DOHH2 (cell line): Measurements from ENCODE around the gene P2RX3.

Experiments
- H3F3A ChIP-seq: fragments of 200-600 bp; sonication (generic), shearing (Covaris generic); 2 replicates; pipeline ENCODE4 v1.6.0; 2016; ENCODE audit warnings: antibody characterized with exemption, mild to moderate bottlenecking; ENCODE audit not compliant: control insufficient read depth, insufficient read depth
- H3K27ac ChIP-seq: fragments of 200-600 bp; sonication (generic); 2 replicates; pipeline ENCODE4 v1.5.1; 2014; ENCODE audit warnings: low read depth, mild to moderate bottlenecking, low read length, moderate library complexity
- H3K27me3 ChIP-seq: fragments of 200-600 bp; sonication (generic); 2 replicates; pipeline ENCODE4 v1.6.1; 2014; ENCODE audit warnings: mild to moderate bottlenecking, low read length, mixed read lengths; ENCODE audit not compliant: control insufficient read depth
- H3K36me3 ChIP-seq: fragments of 200-600 bp; sonication (generic); 2 replicates; pipeline ENCODE4 v1.6.1; 2014; ENCODE audit warnings: mild to moderate bottlenecking, low read length, moderate library complexity, mixed read lengths; ENCODE audit not compliant: control insufficient read depth
- H3K4me1 ChIP-seq: fragments of 200-600 bp; sonication (generic); 2 replicates; pipeline ENCODE4 v1.6.1; 2014; ENCODE audit warnings: mild to moderate bottlenecking, low read length, mixed read lengths; ENCODE audit not compliant: control insufficient read depth
- H3K4me2 ChIP-seq: fragments of 200-600 bp; sonication (generic); 2 replicates; pipeline ENCODE4 v1.6.0; 2014; ENCODE audit warnings: mild to moderate bottlenecking, low read length, moderate library complexity
- H3K4me3 ChIP-seq: fragments of 200-600 bp; sonication (generic); 2 replicates; pipeline ENCODE4 v1.5.1; 2014; ENCODE audit warnings: mild to moderate bottlenecking, low read length, mixed read lengths
- H3K79me2 ChIP-seq: fragments of 200-600 bp; sonication (generic); 2 replicates; pipeline ENCODE4 v1.6.1; 2014; ENCODE audit warnings: mild to moderate bottlenecking, low read length, mixed read lengths; ENCODE audit not compliant: control insufficient read depth
- H3K9me2 ChIP-seq: fragments of 200-600 bp; sonication (generic); replicated peaks from 2 replicates; pipeline ENCODE4 v1.6.1; 2014; ENCODE audit warnings: mild to moderate bottlenecking, low read length, mixed read lengths; ENCODE audit not compliant: control insufficient read depth
- H3K9me3 ChIP-seq: fragments of 200-600 bp; sonication (generic); 2 replicates; pipeline ENCODE4 v1.6.1; 2014; ENCODE audit warnings: antibody characterized with exemption, low read length, mixed read lengths; ENCODE audit not compliant: control insufficient read depth, insufficient read depth
- H4K20me1 ChIP-seq: fragments of 200-600 bp; sonication (generic); 2 replicates; pipeline ENCODE4 v1.6.0; 2014; ENCODE audit warnings: low read depth, mild to moderate bottlenecking, antibody characterized with exemption, low read length, moderate library complexity; ENCODE audit not compliant: control insufficient read depth, insufficient read depth
- EZH2phosphoT487 ChIP-seq: fragments of 200-600 bp; sonication (generic); IDR thresholded peaks from 2 replicates; pipeline ENCODE4 v1.6.1; 2017; ENCODE audit warnings: borderline replicate concordance, mild to moderate bottlenecking, antibody characterized with exemption, low read length, moderate library complexity, mixed read lengths
- TF ChIP-seq, protein P1 (sequence below): fragments of 200-600 bp; sonication (generic); IDR thresholded peaks from one replicate; pipeline ENCODE4 v1.5.1; 2014; ENCODE audit warnings: antibody characterized with exemption, mild to moderate bottlenecking, low read depth, low read length; ENCODE audit not compliant: poor library complexity, severe bottlenecking

The P2RX3 gene

DNA sequence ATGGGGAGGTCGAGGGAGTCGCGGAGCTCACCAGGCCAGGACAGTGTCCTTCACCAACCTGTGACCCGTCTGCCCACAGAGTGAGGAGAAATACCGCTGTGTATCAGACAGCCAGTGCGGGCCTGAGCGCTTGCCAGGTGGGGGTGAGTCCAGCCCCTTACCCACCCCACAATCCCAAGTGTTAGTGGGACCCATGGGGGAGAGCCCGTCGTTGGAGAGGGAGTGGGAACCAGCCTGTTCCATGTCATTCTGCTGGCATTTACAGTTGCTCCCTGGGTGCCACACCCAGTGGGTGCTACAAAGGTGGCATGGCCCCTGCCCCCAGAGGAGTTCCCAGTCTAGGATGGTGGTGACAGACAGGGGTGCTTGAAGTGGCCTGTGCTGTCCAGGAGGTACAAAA is 9.2 kb downstream of the P2RX3 start:
- 0 out of 2 replicates have a peak, but pooled peaks cover 2% of the 10 kb centered on the region for H3K27me3 ChIP-seq
- no peak overlapping the region for H3K4me2 ChIP-seq
- H3K9me2 ChIP-seq = no peaks in the 10 kb centered on the region
- no peak for TF ChIP-seq EZH2phosphoT487
- TF ChIP-seq, protein P1, sequence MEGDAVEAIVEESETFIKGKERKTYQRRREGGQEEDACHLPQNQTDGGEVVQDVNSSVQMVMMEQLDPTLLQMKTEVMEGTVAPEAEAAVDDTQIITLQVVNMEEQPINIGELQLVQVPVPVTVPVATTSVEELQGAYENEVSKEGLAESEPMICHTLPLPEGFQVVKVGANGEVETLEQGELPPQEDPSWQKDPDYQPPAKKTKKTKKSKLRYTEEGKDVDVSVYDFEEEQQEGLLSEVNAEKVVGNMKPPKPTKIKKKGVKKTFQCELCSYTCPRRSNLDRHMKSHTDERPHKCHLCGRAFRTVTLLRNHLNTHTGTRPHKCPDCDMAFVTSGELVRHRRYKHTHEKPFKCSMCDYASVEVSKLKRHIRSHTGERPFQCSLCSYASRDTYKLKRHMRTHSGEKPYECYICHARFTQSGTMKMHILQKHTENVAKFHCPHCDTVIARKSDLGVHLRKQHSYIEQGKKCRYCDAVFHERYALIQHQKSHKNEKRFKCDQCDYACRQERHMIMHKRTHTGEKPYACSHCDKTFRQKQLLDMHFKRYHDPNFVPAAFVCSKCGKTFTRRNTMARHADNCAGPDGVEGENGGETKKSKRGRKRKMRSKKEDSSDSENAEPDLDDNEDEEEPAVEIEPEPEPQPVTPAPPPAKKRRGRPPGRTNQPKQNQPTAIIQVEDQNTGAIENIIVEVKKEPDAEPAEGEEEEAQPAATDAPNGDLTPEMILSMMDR = no peak
- no peaks in the 10 kb centered on the region for H4K20me1 ChIP-seq
- no peaks in the 10 kb centered on the region for H3K79me2 ChIP-seq
- no peaks in the 10 kb centered on the region for H3K9me3 ChIP-seq
- no peaks in the 10 kb centered on the region for H3F3A ChIP-seq
- H3K36me3 ChIP-seq = no peaks in the 10 kb centered on the region
- H3K4me1 ChIP-seq = peaks cover 6% of the 10 kb centered on the region; the same call in 1 of the 2 replicates
- no peak overlapping the region for H3K4me3 ChIP-seq
- H3K27ac ChIP-seq = no peak overlapping the region

DNA sequence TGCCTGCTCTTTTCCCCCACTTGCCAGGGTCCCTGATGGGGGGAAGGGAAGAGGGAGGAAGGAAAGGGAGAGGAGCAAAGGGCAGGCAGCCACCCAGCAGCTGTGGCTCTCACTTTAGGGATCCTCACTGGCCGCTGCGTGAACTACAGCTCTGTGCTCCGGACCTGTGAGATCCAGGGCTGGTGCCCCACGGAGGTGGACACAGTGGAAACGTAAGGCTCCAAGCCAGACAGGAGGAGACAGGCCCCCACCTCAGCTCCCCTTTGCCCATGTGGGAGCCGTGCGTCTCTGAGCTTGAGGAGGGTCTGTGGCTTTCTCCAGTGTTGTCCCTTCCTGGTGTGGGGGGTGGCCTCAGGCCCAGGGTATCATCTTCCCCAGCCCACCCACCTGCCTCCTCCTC is 9.9 kb downstream of the P2RX3 start:
- H3K27me3 ChIP-seq = 0 out of 2 replicates have a peak, but pooled peaks cover 2% of the 10 kb centered on the region
- no peaks in the 10 kb centered on the region for H3K79me2 ChIP-seq
- H3K27ac ChIP-seq = no peak overlapping the region
- H3K9me2 ChIP-seq = no peaks in the 10 kb centered on the region
- no peak overlapping the region for H3K4me3 ChIP-seq
- no peak for TF ChIP-seq EZH2phosphoT487
- TF ChIP-seq, protein P1 = no peak
- no peaks in the 10 kb centered on the region for H3F3A ChIP-seq
- no peaks in the 10 kb centered on the region for H3K9me3 ChIP-seq
- no peaks in the 10 kb centered on the region for H3K36me3 ChIP-seq
- H4K20me1 ChIP-seq = no peaks in the 10 kb centered on the region
- H3K4me2 ChIP-seq = no peak overlapping the region
- peaks cover 6% of the 10 kb centered on the region; the same call in 1 of the 2 replicates for H3K4me1 ChIP-seq

DNA sequence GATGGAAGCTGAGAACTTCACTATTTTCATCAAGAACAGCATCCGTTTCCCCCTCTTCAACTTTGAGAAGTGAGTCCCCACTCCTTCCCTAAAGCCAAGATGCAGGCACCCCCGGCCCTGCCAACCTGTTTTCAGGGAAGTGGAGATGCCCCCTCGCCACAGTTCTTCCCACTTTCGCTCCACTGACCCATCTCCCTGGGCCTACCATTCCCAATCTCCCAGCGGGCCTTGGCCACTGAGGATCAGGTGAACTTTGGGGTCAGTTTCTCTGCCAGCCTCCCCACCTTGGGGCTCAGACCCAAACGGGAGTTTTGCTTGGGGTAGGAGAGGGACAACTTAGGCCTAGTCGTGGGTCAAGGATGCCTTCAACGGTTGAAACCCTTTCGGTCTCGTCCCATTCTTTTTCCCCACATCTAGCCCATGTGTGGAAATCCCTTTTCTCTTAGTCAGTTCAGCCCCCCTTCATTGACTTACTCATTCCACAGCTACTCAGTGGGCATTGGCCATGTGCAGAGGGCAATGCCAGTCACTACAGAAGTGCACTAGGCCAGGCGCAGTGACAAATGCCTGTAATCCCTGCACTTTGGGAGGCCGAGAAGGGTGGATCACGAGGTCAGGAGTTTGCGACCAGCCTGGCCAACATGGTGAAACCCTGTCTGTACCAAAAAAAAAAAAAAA is 10.6 kb downstream of the P2RX3 start:
- 0 out of 2 replicates have a peak, but pooled peaks cover 2% of the 10 kb centered on the region for H3K27me3 ChIP-seq
- no peak overlapping the region for H3K4me3 ChIP-seq
- H3K4me2 ChIP-seq = no peak overlapping the region
- H3K4me1 ChIP-seq = peaks cover 6% of the 10 kb centered on the region; the same call in 1 of the 2 replicates
- no peaks in the 10 kb centered on the region for H3K9me3 ChIP-seq
- no peaks in the 10 kb centered on the region for H3K9me2 ChIP-seq
- H3K27ac ChIP-seq = no peak overlapping the region
- H3K79me2 ChIP-seq = no peaks in the 10 kb centered on the region
- no peaks in the 10 kb centered on the region for H4K20me1 ChIP-seq
- no peaks in the 10 kb centered on the region for H3F3A ChIP-seq
- TF ChIP-seq EZH2phosphoT487 = no peak
- TF ChIP-seq, protein P1 = no peak
- H3K36me3 ChIP-seq = no peaks in the 10 kb centered on the region
